ENCODE data around the gene SPTLC2.

GRCh38 chr14:77457522-77458248 lies 158.8 kb downstream of the SPTLC2 start, which contains the start of the genes AHSA1 and VIPAS39:
- TF ChIP-seq CTCF (IDR thresholded peaks at IDR 0.05): peak in 1 of 4 experiments; percentile 5
- peak; percentile 60 to 61 for TF ChIP-seq POLR2A (IDR thresholded peaks at IDR 0.05)
- peak; percentile 73 for TF ChIP-seq POLR2AphosphoS5 (IDR thresholded peaks at IDR 0.05)
- no peak for TF ChIP-seq EP300 (IDR thresholded peaks at IDR 0.05)

Data from gastroesophageal sphincter (tissue), 3 donors.